H9 (cell line): ENCODE measurements around the gene COPRS. TPM values are rescaled to one million over a fixed set of nuclear protein-coding genes. Genes with fewer than 3 reads are reported as not detected.

Experiments used
- DNase-seq: peaks from one replicate; pipeline ENCODE4 v3.0.0-alpha.2; 2017
- H2AFZ ChIP-seq: one replicate; pipeline ENCODE4 v1.6.1; 2013; ENCODE audit warnings: mild to moderate bottlenecking, low read length, control low read depth, moderate library complexity
- H2AK5ac ChIP-seq: 2 replicates; pipeline ENCODE4 v1.6.1; 2013; ENCODE audit warnings: low read length, control low read depth, mixed read lengths; ENCODE audit not compliant: insufficient read length
- H2BK120ac ChIP-seq: one replicate; pipeline ENCODE4 v1.6.1; 2013; ENCODE audit warnings: low read depth, mild to moderate bottlenecking, low read length, control low read depth, inconsistent platforms; ENCODE audit not compliant: poor library complexity, severe bottlenecking
- H2BK12ac ChIP-seq: 2 replicates; pipeline ENCODE4 v1.6.1; 2013; ENCODE audit warnings: low read length, control low read depth, mixed read lengths, low read depth; ENCODE audit not compliant: insufficient read length
- H2BK15ac ChIP-seq: 2 replicates; pipeline ENCODE4 v1.6.1; 2013; ENCODE audit warnings: low read depth, low read length, control low read depth
- H2BK20ac ChIP-seq: one replicate; pipeline ENCODE4 v1.6.1; 2013; ENCODE audit warnings: low read depth, mild to moderate bottlenecking, low read length, control low read depth, inconsistent platforms; ENCODE audit not compliant: poor library complexity, severe bottlenecking
- H2BK5ac ChIP-seq: 2 replicates; pipeline ENCODE4 v1.6.1; 2013; ENCODE audit warnings: low read length, control low read depth, mixed read lengths; ENCODE audit not compliant: insufficient read length
- H3K14ac ChIP-seq: 2 replicates; pipeline ENCODE4 v1.6.1; 2013; ENCODE audit warnings: low read length, control low read depth; ENCODE audit not compliant: insufficient read depth
- H3K18ac ChIP-seq: 2 replicates; pipeline ENCODE4 v1.6.1; 2013; ENCODE audit warnings: low read depth, mild to moderate bottlenecking, mixed read lengths, low read length, control low read depth; ENCODE audit not compliant: insufficient read length
- H3K23ac ChIP-seq: 2 replicates; pipeline ENCODE4 v1.6.1; 2013; ENCODE audit warnings: low read length, control low read depth, mixed read lengths, low read depth; ENCODE audit not compliant: insufficient read length
- H3K23me2 ChIP-seq: 2 replicates; pipeline ENCODE4 v1.6.1; 2013; ENCODE audit warnings: low read depth, mild to moderate bottlenecking, mixed read lengths, low read length, control low read depth; ENCODE audit not compliant: insufficient read length, poor library complexity, severe bottlenecking
- H3K27ac ChIP-seq: 2 replicates; pipeline ENCODE4 v1.5.1; 2013; ENCODE audit warnings: low read length, control low read depth, mixed read lengths, low read depth; ENCODE audit not compliant: insufficient read length
- H3K27me3 ChIP-seq: 2 replicates; pipeline ENCODE4 v1.6.1; 2013; ENCODE audit warnings: low read length, control low read depth, inconsistent platforms; ENCODE audit not compliant: insufficient read depth
- H3K4ac ChIP-seq: 2 replicates; pipeline ENCODE4 v1.6.1; 2013; ENCODE audit warnings: low read depth, mild to moderate bottlenecking, control low read depth, inconsistent platforms, low read length, moderate library complexity
- H3K4me1 ChIP-seq: 2 replicates; pipeline ENCODE4 v1.6.1; 2013; ENCODE audit warnings: low read length, control low read depth, inconsistent platforms; ENCODE audit not compliant: insufficient read depth
- H3K4me2 ChIP-seq: 2 replicates; pipeline ENCODE4 v1.6.1; 2013; ENCODE audit warnings: low read length, control low read depth, mixed read lengths; ENCODE audit not compliant: insufficient read length, insufficient read depth
- H3K56ac ChIP-seq: 2 replicates; pipeline ENCODE4 v1.6.1; 2013; ENCODE audit warnings: low read depth, mild to moderate bottlenecking, mixed read lengths, low read length, control low read depth; ENCODE audit not compliant: insufficient read length
- H3K79me1 ChIP-seq: 2 replicates; pipeline ENCODE4 v1.6.1; 2013; ENCODE audit warnings: low read depth, mild to moderate bottlenecking, moderate library complexity, low read length, control low read depth, inconsistent platforms; ENCODE audit not compliant: insufficient read depth, poor library complexity, severe bottlenecking
- H3K79me2 ChIP-seq: 2 replicates; pipeline ENCODE4 v1.6.1; 2013; ENCODE audit warnings: low read length, control low read depth, inconsistent platforms; ENCODE audit not compliant: insufficient read depth
- H3K9ac ChIP-seq: 2 replicates; pipeline ENCODE4 v1.6.1; 2013; ENCODE audit warnings: low read length, control low read depth, mixed read lengths; ENCODE audit not compliant: insufficient read length; ENCODE audit errors: extremely low read depth
- H3K9me3 ChIP-seq: one replicate; pipeline ENCODE4 v1.6.1; 2013; ENCODE audit warnings: low read depth, low read length, inconsistent platforms; ENCODE audit not compliant: control insufficient read depth
- H3T11ph ChIP-seq: one replicate; pipeline ENCODE4 v1.6.1; 2013; ENCODE audit warnings: mild to moderate bottlenecking, low read length, control low read depth, inconsistent platforms
- H4K20me1 ChIP-seq: one replicate; pipeline ENCODE4 v1.6.1; 2013; ENCODE audit not compliant: control insufficient read depth, insufficient read length, insufficient read depth
- H4K5ac ChIP-seq: 2 replicates; pipeline ENCODE4 v1.6.1; 2013; ENCODE audit warnings: low read depth, mild to moderate bottlenecking, mixed read lengths, low read length, control low read depth; ENCODE audit not compliant: insufficient read length
- H4K8ac ChIP-seq: replicated peaks from 2 replicates; pipeline ENCODE4 v1.6.1; 2013; ENCODE audit warnings: low read length, control low read depth, mixed read lengths, low read depth; ENCODE audit not compliant: insufficient read length
- H4K91ac ChIP-seq: 2 replicates; pipeline ENCODE4 v1.6.1; 2013; ENCODE audit warnings: low read depth, mild to moderate bottlenecking, moderate library complexity, mixed read lengths, low read length, control low read depth; ENCODE audit not compliant: insufficient read length
- H3K27ac Mint-ChIP-seq, 3 experiments: 2 replicates in 2 of 3; 3 replicates in 1 of 3; pipeline ENCODE4 v1.8.0; 2020 to 2021; ENCODE audit warnings: mixed read lengths in 3 of 3, mild to moderate bottlenecking in 1 of 3, moderate library complexity in 1 of 3
- H3K27me3 Mint-ChIP-seq: 2 replicates; pipeline ENCODE4 v1.8.0; 2021; ENCODE audit warnings: low read depth, mild to moderate bottlenecking, moderate library complexity, mixed read lengths
- H3K36me3 Mint-ChIP-seq, 3 experiments: 2 replicates in 2 of 3; 3 replicates in 1 of 3; pipeline ENCODE4 v1.8.0; 2020 to 2021; ENCODE audit warnings: low read depth in 3 of 3, mixed read lengths in 3 of 3; ENCODE audit not compliant: insufficient read depth in 1 of 3
- H3K4me1 Mint-ChIP-seq, 2 experiments: 2 replicates each; pipeline ENCODE4 v1.8.0; 2020; ENCODE audit warnings: mixed read lengths in 2 of 2
- H3K4me3 Mint-ChIP-seq, 2 experiments: 2 replicates in 1 of 2; 3 replicates in 1 of 2; pipeline ENCODE4 v1.8.0; 2020 to 2021; ENCODE audit warnings: mild to moderate bottlenecking in 2 of 2, mixed read lengths in 2 of 2, moderate library complexity in 1 of 2
- H3K9me3 Mint-ChIP-seq, 2 experiments: 2 replicates in 1 of 2; 3 replicates in 1 of 2; pipeline ENCODE4 v1.8.0; 2020; ENCODE audit warnings: mild to moderate bottlenecking in 2 of 2, mixed read lengths in 2 of 2, moderate library complexity in 1 of 2
- CTCF ChIP-seq: fragments of 200-600 bp; sonication (generic); conservative IDR thresholded peaks from 3 replicates; pipeline ENCODE4 v1.8.0; 2021; ENCODE audit warnings: antibody characterized with exemption, mild to moderate bottlenecking
- WGBS: extraction: QIAGEN DNeasy Blood & Tissue Kit; methylation state at CpG from one replicate; pipeline ENCODE4 v1.1.7; 2013; ENCODE audit warnings: missing lambda C conversion rate, low lambda C conversion rate, mixed read lengths; ENCODE audit not compliant: insufficient read length; ENCODE audit errors: extremely low coverage; 5-methylcytosine and 5-hydroxymethylcytosine counted together
- total RNA-seq: library from RNA; stranded (reverse); gene quantifications from 2 replicates; pipeline ENCODE4 v1.2.1, GENCODE V29; 2021

The COPRS gene
- total RNA-seq, 1 experiment from 2014 or later, result 43.8 TPM

- H3K18ac ChIP-seq, result no peak overlapping the region
- no peak overlapping the region for H3K9ac ChIP-seq
- H4K91ac ChIP-seq, result no peak overlapping the region
- H3K79me2 ChIP-seq, result no peaks in the 10 kb centered on the region
- no peaks in the 10 kb centered on the region for H3K9me3 ChIP-seq
- H3K27ac ChIP-seq, result no peak overlapping the region
- H3K4me2 ChIP-seq, result no peak overlapping the region
- no peak for TF ChIP-seq CTCF
- H3K36me3 Mint-ChIP-seq, result peaks cover 41 to 95% (median 73%) of the 10 kb centered on the region in 3 experiments; a peak in 6 of 7 replicates
- no peaks in the 10 kb centered on the region for H3K4me1 ChIP-seq
- no peak overlapping the region for H2AFZ ChIP-seq
- DNase-seq, result no peak
- H3K23ac ChIP-seq, result no peak overlapping the region
- no peaks in the 10 kb centered on the region for H3K23me2 ChIP-seq
- WGBS, result no CpG with 5 or more reads among the region's 6 CpGs
- no peak overlapping the region for H3K4ac ChIP-seq
- H3K14ac ChIP-seq, result no peak overlapping the region
- no peak overlapping the region for H2BK15ac ChIP-seq
- no peaks in the 10 kb centered on the region for H3K27me3 Mint-ChIP-seq
- H2BK5ac ChIP-seq, result no peak overlapping the region
- H2AK5ac ChIP-seq, result no peak overlapping the region
- H2BK12ac ChIP-seq, result no peak overlapping the region
- no peak overlapping the region for H2BK20ac ChIP-seq
- no peak overlapping the region for H3K4me3 Mint-ChIP-seq
- H4K8ac ChIP-seq, result no peak overlapping the region
- H4K20me1 ChIP-seq, result no peaks in the 10 kb centered on the region
- no peak overlapping the region for H3K56ac ChIP-seq
- no peak overlapping the region for H2BK120ac ChIP-seq
- no peaks in the 10 kb centered on the region for H3K27me3 ChIP-seq
- no peaks in the 10 kb centered on the region for H3K4me1 Mint-ChIP-seq
- no peaks in the 10 kb centered on the region for H3K9me3 Mint-ChIP-seq
- H3K27ac Mint-ChIP-seq, result no peak overlapping the region
- H3K79me1 ChIP-seq, result no peaks in the 10 kb centered on the region
- H4K5ac ChIP-seq, result no peak overlapping the region
- H3T11ph ChIP-seq, result no peak overlapping the region
Measured at GRCh38 chr17:31882571-31882970, 23.5 kb upstream of the COPRS start.
